Measurements from ENCODE around the gene RCCD1.

DNA sequence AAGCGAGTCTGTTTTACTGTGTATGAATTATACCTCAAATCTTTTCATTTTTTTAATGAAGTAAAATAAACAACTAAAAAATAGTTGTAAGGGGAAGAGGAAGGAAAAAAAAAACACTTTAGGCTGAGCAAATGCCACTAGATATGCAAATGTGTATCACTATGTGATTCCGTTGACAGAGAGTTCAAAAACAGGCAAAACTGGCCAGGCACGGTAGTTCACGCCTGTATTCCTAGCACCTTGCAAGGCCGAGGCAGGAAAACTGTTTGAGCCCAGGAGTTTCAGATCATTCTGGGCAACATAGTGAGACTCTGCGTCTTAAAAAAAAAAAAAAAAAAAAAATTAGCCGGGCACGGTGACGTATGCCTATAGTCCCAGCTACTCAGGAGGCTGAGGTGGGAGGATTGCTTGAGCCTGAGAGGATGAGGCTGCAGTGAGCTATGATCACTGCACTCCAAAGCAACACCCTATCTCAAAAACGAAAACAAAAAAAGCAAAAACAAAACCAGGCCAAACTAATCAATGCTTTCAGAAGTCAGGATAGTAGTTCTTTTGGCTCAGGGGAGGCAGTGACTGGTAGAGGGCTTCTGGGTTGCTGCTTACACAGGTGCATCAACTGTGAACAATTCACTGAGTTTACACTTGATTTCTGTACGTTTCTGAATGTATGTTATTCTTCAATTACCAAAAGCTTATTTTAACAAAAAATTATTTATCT is 32.3 kb downstream of the RCCD1 start:
- TF ChIP-seq, protein P1, sequence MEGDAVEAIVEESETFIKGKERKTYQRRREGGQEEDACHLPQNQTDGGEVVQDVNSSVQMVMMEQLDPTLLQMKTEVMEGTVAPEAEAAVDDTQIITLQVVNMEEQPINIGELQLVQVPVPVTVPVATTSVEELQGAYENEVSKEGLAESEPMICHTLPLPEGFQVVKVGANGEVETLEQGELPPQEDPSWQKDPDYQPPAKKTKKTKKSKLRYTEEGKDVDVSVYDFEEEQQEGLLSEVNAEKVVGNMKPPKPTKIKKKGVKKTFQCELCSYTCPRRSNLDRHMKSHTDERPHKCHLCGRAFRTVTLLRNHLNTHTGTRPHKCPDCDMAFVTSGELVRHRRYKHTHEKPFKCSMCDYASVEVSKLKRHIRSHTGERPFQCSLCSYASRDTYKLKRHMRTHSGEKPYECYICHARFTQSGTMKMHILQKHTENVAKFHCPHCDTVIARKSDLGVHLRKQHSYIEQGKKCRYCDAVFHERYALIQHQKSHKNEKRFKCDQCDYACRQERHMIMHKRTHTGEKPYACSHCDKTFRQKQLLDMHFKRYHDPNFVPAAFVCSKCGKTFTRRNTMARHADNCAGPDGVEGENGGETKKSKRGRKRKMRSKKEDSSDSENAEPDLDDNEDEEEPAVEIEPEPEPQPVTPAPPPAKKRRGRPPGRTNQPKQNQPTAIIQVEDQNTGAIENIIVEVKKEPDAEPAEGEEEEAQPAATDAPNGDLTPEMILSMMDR (IDR thresholded peaks at IDR 0.05), result no peak
- no peak for TF ChIP-seq POLR2A (IDR thresholded peaks at IDR 0.05)
